ENCODE measurements around the gene KCTD20.
"Not testable (repeated sequence)": the region's sequence is repeated elsewhere in the genome, so short reads cannot be mapped to it uniquely, and the experiment has no call there.

Gene KCTD20

DNA sequence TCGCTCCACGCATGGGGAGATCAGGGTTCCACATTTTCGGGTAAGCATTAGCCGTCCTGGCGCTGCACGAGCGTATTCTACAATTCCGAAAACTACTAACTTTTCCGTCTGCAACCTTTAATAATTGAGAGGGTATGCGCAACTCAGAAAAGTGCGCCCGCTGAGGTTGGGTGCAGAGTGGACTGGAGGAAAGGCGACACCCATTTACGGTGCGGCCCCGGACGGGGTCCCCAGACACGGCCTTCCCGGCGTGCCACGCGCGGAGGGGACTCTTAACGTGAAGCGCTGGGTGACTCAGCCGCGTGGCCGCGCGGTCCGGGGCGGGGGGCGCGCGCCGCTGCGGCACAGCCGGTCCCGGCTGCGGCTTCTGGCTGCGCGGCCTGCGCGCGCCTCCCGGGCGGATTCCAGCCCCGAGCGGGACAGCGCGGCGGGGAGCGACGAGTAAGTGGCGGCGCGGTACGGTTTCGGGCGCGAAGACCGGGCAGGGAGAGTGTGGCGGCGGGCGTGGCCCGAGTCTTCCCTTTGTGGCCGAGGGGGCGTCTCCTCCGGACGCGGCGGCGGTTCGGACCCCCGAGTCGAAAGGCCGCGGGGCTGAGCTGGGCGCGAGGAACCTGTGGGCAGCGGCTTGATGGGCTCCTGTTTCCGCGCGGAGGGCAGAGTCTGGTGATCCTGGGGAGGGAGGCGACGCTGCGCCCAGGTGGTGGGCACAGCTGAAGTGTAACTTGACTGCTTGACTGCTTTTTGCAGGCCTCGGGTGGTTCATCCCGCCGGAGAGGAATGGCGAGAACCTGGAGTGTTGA is at the start of gene KCTD20, which contains the start of gene PXT1:
Gene KCTD20 (plus strand): TSS at position 330 of the 800 bp plus-strand sequence. CDS start 27,098 bp downstream, outside the sequence.
Gene PXT1 (minus strand): TSS at position 184 of the 800 bp plus-strand sequence. CDS start 16,772 bp downstream, outside the sequence.
- DNase-seq (ENCODE audit: low read depth in 2 of 2), result peak; percentile 66 to 85

GRCh38 chr6:36399970-36400369 is 42.8 kb upstream of the KCTD20 start:
- DNase-seq (ENCODE audit: low read depth in 2 of 2), result no peak

- DNase-seq (ENCODE audit: low read depth in 2 of 2), result no peak
Observed at GRCh38 chr6:36402481-36402880, 40.3 kb upstream of the KCTD20 start.

- DNase-seq (ENCODE audit: low read depth in 2 of 2), result no peak
Observed at GRCh38 chr6:36404164-36404563, 38.6 kb upstream of the KCTD20 start.

DNA sequence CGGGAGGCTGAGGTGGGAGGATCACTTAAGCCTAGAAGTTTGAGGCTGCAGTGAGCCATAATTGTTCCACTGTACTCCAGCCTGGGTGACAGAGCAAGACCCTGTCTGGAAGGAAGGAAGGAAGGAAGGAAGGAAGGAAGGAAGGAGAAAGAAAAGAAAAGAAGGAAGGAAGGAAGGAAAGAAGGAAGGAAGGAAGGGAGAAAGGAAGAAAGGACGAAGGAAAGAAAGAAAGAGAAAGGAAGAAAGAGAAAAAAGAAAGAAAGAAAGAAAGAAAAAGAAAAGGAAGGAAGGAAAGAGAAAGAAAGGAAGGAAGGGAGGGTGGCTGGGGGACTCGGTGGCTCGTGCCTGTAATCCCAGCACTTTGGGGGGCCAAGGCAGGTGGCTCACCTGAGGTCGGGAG is 33.1 kb upstream of the KCTD20 start:
- not testable (repeated sequence) for DNase-seq (ENCODE audit: low read depth in 2 of 2)

DNA sequence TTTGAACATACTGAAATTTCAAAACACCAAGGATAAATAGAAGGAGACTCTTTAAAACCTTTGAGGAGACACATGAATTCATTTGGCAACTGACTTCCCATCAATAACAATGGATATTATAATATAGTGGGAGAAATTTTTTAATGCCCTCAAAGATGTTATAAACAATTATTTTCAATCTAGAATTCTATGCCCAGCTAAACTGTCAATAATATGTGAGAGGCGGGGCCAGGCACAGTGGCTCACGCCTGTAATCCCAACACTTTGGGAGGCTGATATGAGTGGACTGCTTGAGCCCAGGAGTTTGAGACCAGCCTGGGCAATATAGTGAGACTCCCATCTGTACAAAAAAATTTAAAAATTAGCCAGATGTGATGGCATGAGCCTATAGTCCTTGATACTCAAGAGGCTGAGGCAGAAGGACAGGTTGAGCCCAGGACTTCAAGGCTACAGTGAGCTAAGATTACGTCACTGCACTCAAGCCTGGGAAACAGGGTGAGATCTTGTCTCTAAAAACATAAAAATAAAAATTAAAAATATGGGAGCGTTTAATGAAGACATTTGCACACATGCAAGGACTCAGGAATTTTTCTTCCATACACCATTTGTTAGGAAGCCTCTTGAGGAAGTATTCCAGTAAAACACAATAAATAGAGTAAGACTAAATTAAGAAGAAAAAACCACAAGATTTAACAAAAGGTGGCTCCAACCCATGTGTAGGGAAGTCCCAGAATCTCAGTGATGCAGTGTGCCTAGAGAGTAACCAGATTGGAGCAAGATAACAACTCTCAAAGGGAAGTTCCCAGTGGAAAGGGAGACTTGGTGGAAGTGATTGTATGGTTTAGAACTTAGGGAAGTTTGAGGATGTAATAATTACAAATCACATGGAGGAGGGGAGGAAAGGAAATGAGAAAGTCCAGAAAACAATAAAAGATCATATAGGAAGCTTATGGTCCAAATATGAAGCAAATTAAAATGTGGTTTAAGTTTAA is 29.0 kb upstream of the KCTD20 start:
- DNase-seq (ENCODE audit: low read depth in 2 of 2), result no peak

DNA sequence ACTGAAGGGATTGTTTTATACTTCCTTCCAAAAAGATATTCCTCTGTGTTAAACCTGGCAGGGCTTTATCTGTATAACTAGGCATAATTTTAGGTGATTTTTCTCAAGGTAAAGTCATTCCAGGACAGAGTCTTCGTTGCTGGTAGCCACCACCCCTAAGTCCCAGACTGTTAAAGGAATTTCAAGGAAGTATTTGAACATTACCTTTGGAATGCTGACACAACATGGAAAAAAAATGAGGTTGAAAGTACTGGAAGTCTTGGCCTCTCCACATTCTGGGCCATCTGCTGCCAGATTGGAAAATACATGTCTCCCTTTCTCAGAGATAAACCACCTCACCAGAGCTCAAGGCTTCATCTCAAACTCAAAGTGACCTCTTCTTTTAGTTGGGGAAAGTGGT is 28.3 kb upstream of the KCTD20 start:
- no peak for DNase-seq (ENCODE audit: low read depth in 2 of 2)

GRCh38 chr6:36418558-36418957 is 24.2 kb upstream of the KCTD20 start:
- no peak for DNase-seq (ENCODE audit: low read depth in 2 of 2)

DNA sequence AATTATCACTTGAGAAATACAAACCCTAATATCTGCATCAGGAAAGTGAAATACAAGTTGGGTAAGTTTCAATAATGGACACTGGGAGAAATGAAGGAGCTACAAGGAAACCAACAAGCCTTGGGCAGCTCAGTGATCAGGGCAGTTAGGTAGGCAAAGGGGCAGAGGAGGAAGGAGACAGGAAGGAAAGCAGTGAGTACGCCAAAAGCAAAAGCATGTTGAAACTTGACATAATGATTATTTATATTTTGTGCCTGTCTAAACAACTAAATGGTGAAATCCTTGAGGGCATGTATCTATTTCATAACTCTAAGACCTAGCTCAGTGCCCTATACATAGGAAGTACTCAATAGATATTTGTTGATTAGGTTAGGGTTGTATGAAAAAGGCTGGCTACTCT is 23.5 kb upstream of the KCTD20 start:
- DNase-seq (ENCODE audit: low read depth in 2 of 2), result no peak

- no peak for DNase-seq (ENCODE audit: low read depth in 2 of 2)
Observed at GRCh38 chr6:36422714-36423100, 20.1 kb upstream of the KCTD20 start.

DNA sequence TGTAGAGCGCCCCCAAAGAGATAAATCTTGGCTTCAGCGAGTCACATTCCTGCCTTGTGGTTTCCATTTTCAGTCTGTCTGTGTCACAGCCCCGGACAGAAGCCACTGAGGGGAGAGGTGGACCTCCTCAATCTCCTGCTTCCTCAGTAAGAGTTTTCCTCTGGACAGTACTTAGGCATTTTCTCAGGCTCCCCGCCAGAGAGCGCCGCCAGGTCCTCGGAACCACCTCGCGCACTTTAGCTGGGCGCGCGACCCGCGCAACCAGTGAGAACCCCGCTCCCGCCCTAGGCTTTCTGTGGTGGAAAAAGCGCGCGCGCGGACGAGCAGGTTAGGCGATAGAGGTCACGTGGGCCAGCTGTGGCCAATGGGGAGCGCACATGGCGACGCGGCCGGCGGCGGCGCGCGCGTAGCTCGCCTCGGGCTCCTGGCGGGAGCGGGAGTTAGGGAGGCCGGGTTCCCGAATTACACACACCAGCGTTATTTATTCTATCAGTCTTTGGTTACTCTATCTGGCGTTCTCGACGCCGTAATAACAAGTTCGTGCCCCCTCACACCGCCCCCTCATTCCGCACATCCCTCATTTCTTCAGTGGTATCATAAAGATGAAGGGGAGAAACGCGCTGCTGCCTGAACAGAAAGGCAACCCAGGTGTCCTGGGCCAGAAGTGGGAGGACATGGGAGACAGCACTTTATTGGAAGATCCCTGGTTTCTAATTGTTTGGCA is 19.5 kb upstream of the KCTD20 start:
- DNase-seq (ENCODE audit: low read depth in 2 of 2), result peak; percentile 96 to 98

GRCh38 chr6:36426622-36427021 is 16.2 kb upstream of the KCTD20 start:
- DNase-seq (ENCODE audit: low read depth in 2 of 2), result no peak

DNA sequence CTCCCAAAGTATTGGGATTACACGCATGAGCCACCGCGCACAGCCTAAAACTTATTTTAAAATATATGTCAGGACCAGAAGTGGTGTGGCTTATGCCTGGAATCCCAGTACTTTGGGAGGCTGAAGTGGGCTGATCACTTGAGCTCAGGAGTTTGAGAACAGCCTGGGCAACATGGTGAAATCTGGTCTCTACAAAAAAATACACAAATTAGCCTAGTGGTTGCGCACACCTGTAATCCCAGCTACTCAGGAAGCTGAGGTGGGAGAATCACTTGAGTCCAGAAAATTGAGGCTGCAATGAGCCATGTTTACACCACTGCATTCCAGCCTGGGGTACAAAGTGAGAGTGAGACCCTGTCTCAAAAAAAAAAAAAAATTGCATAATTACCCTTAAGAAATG is 13.9 kb upstream of the KCTD20 start:
- no peak for DNase-seq (ENCODE audit: low read depth in 2 of 2)

GRCh38 chr6:36430351-36430750 is 12.4 kb upstream of the KCTD20 start:
- no peak for DNase-seq (ENCODE audit: low read depth in 2 of 2)

DNA sequence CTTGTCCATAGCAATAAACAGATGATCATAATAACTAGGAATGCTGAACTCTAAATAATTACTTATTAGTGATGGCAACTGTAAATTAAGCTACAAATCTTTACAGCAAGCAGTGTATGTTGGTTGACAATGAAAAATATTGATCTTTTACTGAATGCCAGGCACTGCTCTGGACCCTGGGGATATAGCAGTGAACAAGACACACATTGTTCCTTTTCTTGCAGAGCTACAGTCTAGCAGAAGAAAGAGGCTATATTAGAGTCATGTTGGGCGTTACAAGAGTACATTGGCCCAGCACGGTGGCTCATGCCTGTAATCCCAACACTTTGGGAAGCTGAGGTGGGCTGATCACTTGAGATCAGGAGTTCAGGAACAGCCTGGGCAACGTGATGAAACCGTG is 11.6 kb upstream of the KCTD20 start:
- no peak for DNase-seq (ENCODE audit: low read depth in 2 of 2)

- no peak for DNase-seq (ENCODE audit: low read depth in 2 of 2)
Observed at GRCh38 chr6:36432151-36432671, 10.6 kb upstream of the KCTD20 start.

DNA sequence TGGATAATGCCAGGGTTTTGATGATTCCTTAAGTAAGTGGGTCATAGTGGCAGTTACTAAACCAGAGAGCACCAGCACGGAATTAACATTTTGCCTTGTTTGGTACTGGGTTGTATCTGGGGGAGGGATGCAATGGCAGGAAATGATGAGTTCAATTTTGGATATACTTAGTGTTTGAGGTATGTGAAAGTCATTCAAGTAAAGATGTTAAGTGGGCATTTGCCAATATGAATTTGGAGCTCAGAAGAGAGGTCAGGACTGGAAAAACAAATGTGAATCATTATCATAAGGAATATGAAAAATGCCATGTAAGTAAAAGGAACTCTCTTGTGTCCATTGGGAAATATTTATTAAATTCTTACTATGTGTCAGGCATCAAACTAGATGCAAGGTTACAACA is 6.3 kb upstream of the KCTD20 start:
- DNase-seq (ENCODE audit: low read depth in 2 of 2), result no peak

DNA sequence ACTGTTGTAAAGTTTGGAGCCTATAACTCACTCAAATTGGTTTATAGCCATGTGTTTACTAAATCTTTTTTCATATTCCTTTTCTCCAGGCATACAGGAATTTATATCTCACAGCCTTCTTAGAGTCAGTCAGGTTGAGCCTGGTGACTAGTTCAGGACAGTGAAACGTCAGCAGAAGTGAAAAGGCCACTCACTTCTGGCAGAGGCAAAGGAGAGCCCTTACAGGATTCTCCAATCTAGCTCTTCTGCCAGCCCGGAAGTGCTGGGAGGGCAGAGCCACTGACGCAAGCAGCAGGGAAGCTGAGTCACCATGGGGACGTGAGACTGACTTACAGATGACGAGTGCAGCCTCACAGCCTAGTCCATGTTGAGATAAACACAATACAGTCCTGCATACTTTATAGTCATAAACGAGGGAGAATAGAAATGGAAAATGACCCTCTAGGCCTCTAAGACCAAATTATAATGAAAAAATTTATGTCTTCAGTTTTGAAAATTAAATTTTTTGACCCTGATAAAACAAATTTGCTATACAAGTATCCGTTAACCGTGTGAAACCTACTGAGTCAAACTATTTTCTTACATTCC is 1.4 kb upstream of the KCTD20 start:
- DNase-seq (ENCODE audit: low read depth in 2 of 2), result peak; percentile 80 to 84

GRCh38 chr6:36442103-36442670 is 613 bp upstream of the KCTD20 start:
- no peak for DNase-seq (ENCODE audit: low read depth in 2 of 2)

GRCh38 chr6:36443471-36444428 is 950 bp downstream of the KCTD20 start:
- DNase-seq (ENCODE audit: low read depth in 2 of 2), result no peak
